HEK293T (cell line): ENCODE results near the gene BMAL2.

Experiments used
- CTCF ChIA-PET: fragments of 350-600 bp; formaldehyde crosslinking; extraction: SDS; loops from one replicate; lab custom pipeline; 2021; ENCODE audit warnings: antibody characterized with exemption, inconsistent platforms; lab: Yijun Ruan, JAX
- POLR2A ChIA-PET: fragments of 350-600 bp; formaldehyde crosslinking; extraction: SDS; loops from one replicate; lab custom pipeline; 2020; ENCODE audit warnings: antibody characterized with exemption, inconsistent platforms; lab: Yijun Ruan, JAX
- DNase-seq: peaks from one replicate; pipeline ENCODE4 v3.0.0; 2012; ENCODE audit warnings: mixed read lengths; ENCODE audit errors: extremely low spot score
- ARNT ChIP-seq: fragments of 450-650 bp; IDR thresholded peaks from 2 replicates; pipeline ENCODE4 v1.6.1; 2017; ENCODE audit warnings: mild to moderate bottlenecking
- BHLHE40 ChIP-seq: fragments of 450-650 bp; IDR thresholded peaks from 2 replicates; pipeline ENCODE4 v1.6.1; 2016; ENCODE audit warnings: mild to moderate bottlenecking, moderate library complexity, borderline replicate concordance
- CTBP1 ChIP-seq: fragments of 450-650 bp; IDR thresholded peaks from 2 replicates; pipeline ENCODE4 v1.6.1; 2016; ENCODE audit warnings: borderline replicate concordance
- ELF4 ChIP-seq: fragments of 450-650 bp; IDR thresholded peaks from 2 replicates; pipeline ENCODE4 v1.6.1; 2017; ENCODE audit warnings: antibody characterized with exemption
- FOXA1 ChIP-seq: fragments of 450-650 bp; IDR thresholded peaks from 2 replicates; pipeline ENCODE4 v1.6.1; 2016; ENCODE audit warnings: mild to moderate bottlenecking
- FOXK2 ChIP-seq: fragments of 450-650 bp; IDR thresholded peaks from 2 replicates; pipeline ENCODE4 v1.6.1; 2016; ENCODE audit warnings: mild to moderate bottlenecking
- FOXM1 ChIP-seq: fragments of 450-650 bp; IDR thresholded peaks from 2 replicates; pipeline ENCODE4 v1.6.1; 2017; ENCODE audit warnings: mild to moderate bottlenecking, borderline replicate concordance
- HDGF ChIP-seq: fragments of 450-650 bp; IDR thresholded peaks from 2 replicates; pipeline ENCODE4 v1.6.1; 2017; ENCODE audit warnings: antibody characterized with exemption, borderline replicate concordance
- L3MBTL2 ChIP-seq: fragments of 450-650 bp; conservative IDR thresholded peaks from 2 replicates; pipeline ENCODE4 v1.6.1; 2016; ENCODE audit warnings: mild to moderate bottlenecking
- LEF1 ChIP-seq: fragments of 450-650 bp; IDR thresholded peaks from 2 replicates; pipeline ENCODE4 v1.6.1; 2017; ENCODE audit warnings: mild to moderate bottlenecking, borderline replicate concordance
- NFRKB ChIP-seq: fragments of 450-650 bp; IDR thresholded peaks from 2 replicates; pipeline ENCODE4 v1.6.1; 2016; ENCODE audit warnings: mild to moderate bottlenecking, moderate library complexity
- SP1 ChIP-seq: fragments of 450-650 bp; IDR thresholded peaks from 2 replicates; pipeline ENCODE4 v1.6.1; 2017
- SUZ12 ChIP-seq: fragments of 450-650 bp; IDR thresholded peaks from 2 replicates; pipeline ENCODE4 v1.6.1; 2016; ENCODE audit warnings: mild to moderate bottlenecking
- TARDBP ChIP-seq: fragments of 450-650 bp; IDR thresholded peaks from 2 replicates; pipeline ENCODE4 v1.6.1; 2016
- ZNF384 ChIP-seq: fragments of 450-650 bp; IDR thresholded peaks from 2 replicates; pipeline ENCODE4 v1.6.1; 2016
- TF ChIP-seq, protein P1 (sequence below): fragments of 450-650 bp; IDR thresholded peaks from 2 replicates; pipeline ENCODE4 v1.6.1; 2016

BMAL2 gene

GRCh38 chr12:27300226-27300625, 32.4 kb upstream of the BMAL2 start:
- TF ChIP-seq BHLHE40 (no peak), NFRKB (no peak), ELF4 (no peak), HDGF (no peak), L3MBTL2 (no peak), SP1 (no peak), FOXK2 (no peak), LEF1 (no peak), ARNT (no peak), ZNF384 (no peak), SUZ12 (no peak), TARDBP (no peak), CTBP1 (no peak), FOXM1 (no peak), FOXA1 (no peak)
- TF ChIP-seq, protein P1, sequence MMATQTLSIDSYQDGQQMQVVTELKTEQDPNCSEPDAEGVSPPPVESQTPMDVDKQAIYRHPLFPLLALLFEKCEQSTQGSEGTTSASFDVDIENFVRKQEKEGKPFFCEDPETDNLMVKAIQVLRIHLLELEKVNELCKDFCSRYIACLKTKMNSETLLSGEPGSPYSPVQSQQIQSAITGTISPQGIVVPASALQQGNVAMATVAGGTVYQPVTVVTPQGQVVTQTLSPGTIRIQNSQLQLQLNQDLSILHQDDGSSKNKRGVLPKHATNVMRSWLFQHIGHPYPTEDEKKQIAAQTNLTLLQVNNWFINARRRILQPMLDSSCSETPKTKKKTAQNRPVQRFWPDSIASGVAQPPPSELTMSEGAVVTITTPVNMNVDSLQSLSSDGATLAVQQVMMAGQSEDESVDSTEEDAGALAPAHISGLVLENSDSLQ = no peak
- CTCF ChIA-PET = no interaction called here
- POLR2A ChIA-PET = no interaction called here
- no peak for DNase-seq

GRCh38 chr12:27303139-27304111, 29.2 kb upstream of the BMAL2 start:
- ChIA-PET POLR2A (no interaction called here), CTCF (interaction anchor here (0.6 kb wide), 1 partner anchor 14 kb away, joined by 3 read pairs; no protein-coding TSS in a partner anchor)
- DNase-seq = no peak
- no peak for TF ChIP-seq FOXM1
- no peak for TF ChIP-seq BHLHE40
- no peak for TF ChIP-seq CTBP1
- TF ChIP-seq, protein P1 = no peak
- no peak for TF ChIP-seq NFRKB

DNA sequence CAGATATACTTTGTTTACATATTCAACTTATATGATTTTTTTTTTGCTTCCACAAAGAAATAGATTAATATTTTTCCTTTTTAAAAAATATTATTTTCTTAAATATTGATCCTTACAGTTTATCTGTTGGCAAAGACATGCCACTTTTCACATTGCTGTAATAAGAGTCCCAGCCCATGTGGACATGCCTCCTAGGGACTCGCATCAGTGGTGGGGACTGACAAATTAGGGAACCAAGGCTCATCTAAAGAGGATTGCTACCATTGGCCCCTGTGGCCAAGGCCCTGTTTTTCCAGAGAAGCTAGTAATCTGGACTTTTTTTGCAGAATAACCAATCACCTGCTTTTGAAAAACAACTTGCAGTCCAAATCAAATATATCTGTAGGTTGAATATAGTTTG, 27.8 kb upstream of the BMAL2 start:
- DNase-seq = no peak
- TF ChIP-seq, protein P1 = no peak
- TF ChIP-seq SP1 = no peak
- TF ChIP-seq TARDBP = no peak
- no peak for TF ChIP-seq ARNT
- TF ChIP-seq CTBP1 = no peak
- no peak for TF ChIP-seq ZNF384
- no peak for TF ChIP-seq NFRKB
- TF ChIP-seq FOXK2 = no peak
- no peak for TF ChIP-seq SUZ12
- no peak for TF ChIP-seq HDGF
- no peak for TF ChIP-seq L3MBTL2
- no peak for TF ChIP-seq FOXA1
- TF ChIP-seq ELF4 = no peak
- ChIA-PET CTCF (interaction anchor here (0.5 to 2.4 kb wide), 3 partner anchors 10 to 290 kb away, joined by 3 to 10 read pairs (median 5); partner anchors contain the start of gene TM7SF3), POLR2A (no interaction called here)

GRCh38 chr12:27305673-27306456, 26.8 kb upstream of the BMAL2 start:
- no peak for DNase-seq
- ChIA-PET POLR2A (no interaction called here), CTCF (interaction anchor here (0.6 to 2.4 kb wide), 15 partner anchors 9 to 1896 kb away, joined by 3 to 10 read pairs (median 3); partner anchors contain the start of genes STK38L and TM7SF3)
- TF ChIP-seq ZNF384 (peak; percentile 61; the same call in 1 of the 2 replicates), FOXM1 (no peak)

DNA sequence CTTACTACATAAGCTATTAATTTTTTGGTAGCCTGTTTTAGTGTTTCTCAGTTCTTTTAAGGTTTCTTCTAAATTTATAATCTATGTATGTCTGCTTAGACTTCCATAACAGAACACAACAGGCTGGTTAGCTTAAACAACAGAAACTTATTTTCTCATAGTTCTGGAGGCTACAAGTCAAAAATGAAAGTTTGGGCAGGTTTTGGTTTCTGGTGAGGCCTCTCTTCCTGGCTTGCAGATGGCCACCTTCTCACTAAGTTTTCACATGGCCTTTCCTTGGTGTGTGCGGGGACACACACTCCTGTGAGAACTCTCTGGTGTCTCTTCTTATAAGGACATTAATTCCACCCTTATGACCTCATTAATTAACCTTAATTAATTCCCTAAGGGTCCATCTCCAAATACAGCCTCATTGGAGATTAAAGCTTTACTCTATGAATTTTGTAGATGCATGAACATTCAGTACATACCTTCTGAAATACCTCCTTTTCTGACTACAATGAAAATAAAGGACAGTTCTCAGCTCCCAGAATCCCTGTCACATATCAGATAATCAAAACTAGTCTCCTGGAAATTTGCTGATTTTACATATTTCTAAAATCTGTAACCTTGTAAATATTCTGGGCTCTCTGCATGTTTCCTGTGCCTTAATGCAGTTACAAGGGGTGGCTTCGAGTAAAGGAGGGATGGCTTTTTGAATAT, 23.2 kb upstream of the BMAL2 start:
- no peak for TF ChIP-seq ZNF384
- no peak for TF ChIP-seq NFRKB
- TF ChIP-seq, protein P1 = no peak
- no peak for TF ChIP-seq BHLHE40
- no peak for TF ChIP-seq TARDBP
- no peak for TF ChIP-seq FOXK2
- TF ChIP-seq CTBP1 = no peak
- no peak for TF ChIP-seq LEF1
- no peak for TF ChIP-seq FOXM1
- no peak for TF ChIP-seq L3MBTL2
- TF ChIP-seq HDGF = no peak
- no peak for TF ChIP-seq FOXA1
- no peak for TF ChIP-seq ELF4
- DNase-seq = no peak
- ChIA-PET POLR2A (no interaction called here), CTCF (no interaction called here)
